HG02884 (cell line): ENCODE results near the gene KIAA1755.

ENCODE experiments used
- ATAC-seq: cut with Tn5 transposase; IDR thresholded peaks from one replicate; pipeline ENCODE4 v1.9.1; 2021; ENCODE audit warnings: mild to moderate bottlenecking, moderate library complexity; ENCODE audit not compliant: unreplicated experiment

The KIAA1755 gene

DNA sequence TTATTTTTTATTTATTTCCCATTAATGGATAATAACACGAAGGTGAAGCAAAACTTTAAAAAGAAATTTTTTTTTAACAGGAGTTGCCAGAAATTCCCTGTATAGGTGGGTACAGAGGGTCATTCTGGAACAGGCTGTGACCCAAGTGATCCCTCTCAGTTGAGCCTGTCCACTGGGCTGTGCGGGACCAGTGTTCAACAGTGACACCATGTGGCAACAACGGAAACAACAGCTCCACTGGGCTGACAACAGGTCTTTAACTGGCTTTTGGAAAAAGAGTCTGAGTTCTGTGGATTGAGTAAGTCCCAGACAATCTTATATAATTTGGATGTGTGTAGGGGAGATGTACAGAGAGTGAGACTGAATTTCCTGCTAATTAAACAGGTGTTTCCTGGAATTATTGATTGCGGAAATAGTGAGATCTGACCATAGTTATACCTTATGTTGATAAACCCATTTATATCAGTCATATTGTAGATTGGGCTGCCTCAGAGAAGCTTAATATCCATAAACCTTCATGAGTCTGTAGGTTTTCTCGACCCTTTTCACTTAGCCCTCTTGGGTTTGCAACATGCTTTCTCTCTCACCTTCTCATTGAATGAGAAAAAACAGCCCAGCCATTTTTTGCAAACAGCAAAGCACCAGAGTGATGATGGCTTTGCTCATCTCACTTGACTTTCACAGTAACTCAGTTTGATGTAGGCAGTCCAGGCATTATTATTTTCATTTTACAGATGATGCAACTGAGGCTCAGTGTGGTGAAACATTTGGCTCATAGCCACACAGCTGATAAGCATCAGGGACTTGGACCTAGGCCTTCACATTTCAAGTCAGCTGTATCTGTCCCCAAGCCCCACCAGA lies 17.5 kb downstream of the KIAA1755 start:
- no peak for ATAC-seq

DNA sequence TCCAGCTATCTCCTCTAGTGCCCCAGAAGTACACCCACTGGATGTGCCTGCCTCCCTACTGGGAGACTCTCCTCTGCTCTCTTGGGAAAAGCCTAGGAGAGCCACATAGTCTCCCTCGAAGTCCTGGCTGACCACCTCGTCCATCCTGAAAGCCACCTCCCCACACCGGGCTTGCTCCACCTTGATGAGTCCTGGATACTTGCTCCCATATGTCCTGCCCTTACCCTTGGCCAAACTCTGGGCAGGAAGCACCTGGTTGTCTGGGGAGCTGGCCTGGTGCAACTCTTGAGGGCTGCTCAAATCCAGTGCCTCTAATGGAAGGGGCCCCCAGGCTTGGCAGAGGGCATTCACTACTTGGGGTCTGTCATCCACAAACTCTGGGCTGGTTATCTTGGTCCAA lies 19.3 kb downstream of the KIAA1755 start:
- ATAC-seq = no peak

DNA sequence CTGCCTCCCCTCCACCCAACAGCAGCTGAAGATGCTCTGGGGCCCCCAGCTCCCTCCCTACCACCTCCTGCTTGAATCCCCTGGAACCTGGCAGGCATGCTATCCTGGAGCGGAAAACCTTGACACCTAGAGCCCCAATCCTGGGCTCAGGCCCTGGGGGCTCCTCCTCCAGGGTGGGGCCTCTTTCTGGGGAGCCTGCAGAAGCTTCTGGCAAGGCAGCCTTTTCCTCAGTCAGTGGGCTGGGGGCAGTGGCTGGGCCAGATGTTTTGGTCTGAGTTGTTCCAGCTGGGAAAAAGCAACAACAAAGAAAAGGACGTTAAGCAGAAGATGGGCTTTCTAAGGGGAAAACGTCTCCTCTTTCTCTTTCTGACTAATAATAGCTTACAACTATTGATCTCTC lies 21.1 kb downstream of the KIAA1755 start:
- ATAC-seq = no peak

DNA sequence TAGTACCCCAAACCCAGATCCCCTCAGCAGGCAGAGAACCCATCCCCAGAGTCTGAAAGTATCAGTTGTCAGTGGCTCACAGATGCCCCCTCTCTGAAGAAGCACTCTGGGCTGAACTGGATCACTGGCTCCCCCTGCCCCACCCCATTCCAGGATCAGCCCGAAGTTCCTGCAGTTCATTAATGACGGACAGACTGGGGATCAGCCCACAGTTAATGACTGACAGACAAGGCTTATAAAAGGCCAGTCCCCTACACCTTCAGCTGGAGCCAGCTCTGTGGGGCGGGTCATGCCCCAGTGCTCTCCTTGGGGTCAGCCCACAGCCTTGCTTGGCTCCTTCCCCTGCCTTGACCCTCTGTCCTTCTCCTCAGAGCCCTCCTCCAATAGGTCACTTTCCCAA lies 21.7 kb downstream of the KIAA1755 start:
- no peak for ATAC-seq

DNA sequence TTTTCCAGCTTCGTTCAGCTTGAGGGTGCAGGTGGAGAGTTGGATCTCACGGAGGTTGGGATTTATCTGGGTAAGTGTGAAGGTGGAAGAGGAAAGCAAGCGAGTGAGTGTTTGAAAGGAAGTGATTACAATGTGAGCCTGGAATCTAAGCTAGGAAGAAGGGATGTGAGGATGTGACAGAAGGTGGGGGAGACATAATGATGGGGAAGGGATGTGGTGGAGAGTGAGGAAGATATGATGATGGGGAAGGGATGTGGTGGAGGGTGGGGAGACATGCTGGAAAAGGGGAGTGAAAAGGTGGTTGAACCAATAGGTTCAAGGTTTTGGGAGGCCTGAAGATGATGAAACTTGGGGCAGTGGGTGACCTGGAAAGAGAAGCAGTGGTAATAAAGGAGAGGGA lies 23.2 kb downstream of the KIAA1755 start:
- no peak for ATAC-seq

DNA sequence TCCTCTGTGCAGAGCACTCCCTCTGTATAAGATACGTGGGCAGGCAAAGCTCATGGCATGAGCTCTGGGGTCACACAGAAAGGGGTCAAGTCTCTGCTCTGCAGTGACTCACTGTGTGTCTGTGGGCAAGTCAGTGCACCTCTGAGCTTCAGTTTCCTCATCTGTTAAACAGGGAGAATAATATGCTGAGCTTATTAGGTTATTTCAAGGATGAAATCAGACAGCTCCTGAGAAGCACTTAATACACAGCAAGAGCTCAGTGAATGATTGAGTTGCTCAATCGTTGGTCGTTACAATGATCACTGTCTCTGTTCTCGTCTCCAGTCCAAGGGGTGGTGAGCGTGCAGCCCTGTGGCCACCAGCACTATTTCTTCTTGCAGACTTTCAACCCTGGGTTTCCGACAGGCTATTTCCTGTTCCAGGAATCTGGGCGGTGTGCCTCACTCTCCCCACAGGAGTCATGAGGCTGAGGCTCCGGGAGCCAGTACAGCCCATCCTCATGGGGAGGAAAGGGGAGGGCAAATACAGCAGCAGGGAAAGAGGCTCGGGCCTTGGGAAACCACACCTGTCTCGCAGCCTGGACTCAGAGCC lies 28.9 kb downstream of the KIAA1755 start:
- no peak for ATAC-seq

DNA sequence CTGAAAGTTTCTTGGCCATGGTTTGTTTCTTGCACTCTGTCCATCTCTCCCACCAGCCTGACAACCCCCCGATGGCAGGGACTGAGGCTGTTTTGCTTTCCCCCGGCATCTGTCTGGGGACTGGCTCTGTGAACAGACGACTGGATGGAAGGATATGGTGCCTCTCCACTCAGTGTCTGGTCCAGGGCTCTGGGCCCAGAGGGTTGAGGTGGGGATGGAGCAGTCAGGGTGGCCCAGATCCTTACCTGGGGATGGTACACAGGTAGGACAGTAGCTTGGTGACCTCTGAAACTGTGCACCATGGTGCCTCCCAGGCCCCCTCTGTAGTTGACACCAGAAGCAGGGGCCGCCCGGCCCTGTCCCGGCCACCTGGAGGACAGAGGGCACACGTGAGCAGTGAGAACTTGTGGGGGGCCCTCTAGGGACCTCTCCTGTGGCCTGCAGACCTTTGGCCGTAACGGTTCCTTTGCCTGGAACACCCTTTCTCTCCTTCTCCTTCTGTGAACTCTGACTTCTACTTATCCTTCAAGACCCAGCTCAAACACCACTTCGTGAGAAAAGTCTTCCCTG lies 29.5 kb downstream of the KIAA1755 start:
- ATAC-seq = no peak

DNA sequence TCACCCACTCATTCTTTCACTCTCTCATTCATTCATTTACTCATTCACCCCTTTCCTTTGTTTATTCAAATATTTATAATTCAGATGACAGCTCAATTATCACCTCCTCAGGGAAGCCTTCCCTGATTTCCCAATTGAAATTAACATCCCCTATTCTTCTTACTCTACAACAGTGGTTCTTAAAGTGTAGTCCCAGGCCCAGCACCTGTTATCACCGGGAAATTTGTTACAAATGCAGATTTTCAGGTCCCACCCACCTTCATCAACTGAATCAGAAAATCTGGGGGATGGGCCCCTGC lies 30.3 kb downstream of the KIAA1755 start:
- no peak for ATAC-seq

DNA sequence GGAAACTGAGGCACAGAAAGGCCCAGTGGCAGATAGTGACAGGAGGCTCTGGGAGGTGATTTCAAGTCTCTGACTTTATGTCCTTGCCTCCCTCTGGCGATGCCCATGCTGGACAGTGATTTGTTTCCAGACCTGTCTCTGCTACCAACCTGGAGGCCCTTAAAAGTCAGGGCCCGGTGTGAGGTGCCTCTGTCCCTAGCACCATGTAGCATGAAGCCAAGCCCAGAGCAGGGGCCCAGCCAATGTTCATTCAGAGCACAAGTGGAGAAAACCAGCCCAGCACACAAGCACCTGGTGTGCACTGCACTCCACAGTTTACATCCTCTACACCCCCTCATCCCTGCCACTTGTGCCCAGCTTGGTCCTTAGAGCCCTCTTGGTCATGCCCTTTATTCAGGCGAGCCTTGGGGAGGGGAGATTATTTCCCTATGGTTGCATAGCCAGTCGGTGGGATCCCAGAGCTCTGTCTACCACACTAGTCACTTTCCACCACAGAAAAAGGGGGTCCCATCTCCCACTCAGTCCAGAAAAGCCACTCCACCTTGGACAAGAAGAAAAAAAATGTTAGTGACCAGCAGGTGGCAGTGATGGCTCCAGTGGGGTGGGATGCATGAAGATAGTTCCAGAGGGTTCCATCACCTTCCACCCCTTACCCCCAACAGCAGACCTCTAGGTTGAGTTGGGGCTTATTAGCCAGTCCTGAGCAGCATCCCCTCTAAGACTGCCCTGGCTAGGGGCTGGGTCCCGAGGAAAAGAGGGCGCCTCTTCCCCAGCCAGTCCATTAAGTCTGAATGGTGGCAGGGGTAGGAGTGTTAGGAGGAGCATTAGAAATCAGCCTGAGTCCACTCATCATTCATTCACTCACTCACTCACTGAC lies 30.9 kb downstream of the KIAA1755 start:
- ATAC-seq = no peak

DNA sequence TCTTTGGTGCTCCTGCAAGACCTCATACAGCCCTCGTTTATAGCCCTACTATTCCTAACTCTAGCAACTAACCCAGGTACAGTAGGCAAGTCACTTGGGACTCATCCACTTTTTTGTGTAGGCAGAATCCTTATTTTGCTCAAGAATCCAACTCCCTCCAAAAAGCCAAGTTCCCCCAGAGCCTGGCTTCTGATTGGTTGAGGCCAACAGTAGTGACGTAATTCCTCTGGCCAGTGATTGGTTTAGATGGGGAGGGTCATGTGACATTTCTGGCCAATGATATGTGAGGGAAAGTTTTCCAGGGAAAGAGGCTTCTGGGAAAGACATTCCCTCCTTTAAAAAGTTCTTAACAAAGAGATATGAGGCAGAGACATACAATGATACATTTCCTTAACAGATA lies 32.1 kb downstream of the KIAA1755 start:
- no peak for ATAC-seq

DNA sequence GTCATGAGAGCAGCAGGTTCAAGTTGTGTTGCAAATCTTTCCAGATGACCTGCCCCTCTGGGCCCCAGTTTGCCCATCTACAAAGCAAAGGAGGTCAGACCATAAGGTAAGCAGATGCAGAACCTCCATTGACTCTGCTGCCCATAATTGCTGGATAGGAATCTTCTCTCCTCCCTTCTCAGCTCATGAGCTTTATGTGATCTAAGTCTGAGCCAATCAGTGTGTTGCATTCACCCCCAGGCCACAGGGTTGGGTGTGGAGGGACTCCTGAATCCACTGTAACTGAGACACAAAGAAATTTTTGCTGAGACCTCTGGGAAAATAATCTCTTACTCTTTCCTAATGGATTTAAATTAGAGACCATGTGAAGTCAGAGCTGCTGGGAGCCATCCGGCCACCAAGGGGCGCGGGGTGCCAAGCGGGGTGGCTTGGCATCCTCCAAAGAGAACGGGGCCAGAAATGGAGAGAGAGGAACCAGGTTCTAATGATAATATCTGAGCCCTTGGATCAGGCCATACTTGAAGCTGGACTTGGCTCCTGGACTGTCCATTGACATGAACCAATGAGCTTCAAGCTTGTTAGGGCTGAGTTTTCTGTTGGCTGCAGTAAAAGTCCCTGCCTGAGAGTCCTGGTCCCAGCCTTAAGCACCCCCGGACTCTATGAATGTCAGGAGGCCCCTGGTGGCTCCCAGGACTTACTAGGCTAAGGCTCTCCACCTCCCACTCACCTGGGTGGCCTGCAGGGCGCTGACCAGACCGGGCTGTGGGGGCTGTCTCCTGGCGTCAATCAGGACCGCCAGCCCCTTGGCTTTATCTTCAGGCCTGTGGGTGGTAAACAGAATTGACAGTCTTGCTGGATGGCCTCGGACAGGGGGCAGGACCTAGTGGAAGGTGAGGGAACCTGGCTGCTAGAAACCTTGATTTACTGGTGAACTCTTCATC lies 32.8 kb downstream of the KIAA1755 start:
- no peak for ATAC-seq

DNA sequence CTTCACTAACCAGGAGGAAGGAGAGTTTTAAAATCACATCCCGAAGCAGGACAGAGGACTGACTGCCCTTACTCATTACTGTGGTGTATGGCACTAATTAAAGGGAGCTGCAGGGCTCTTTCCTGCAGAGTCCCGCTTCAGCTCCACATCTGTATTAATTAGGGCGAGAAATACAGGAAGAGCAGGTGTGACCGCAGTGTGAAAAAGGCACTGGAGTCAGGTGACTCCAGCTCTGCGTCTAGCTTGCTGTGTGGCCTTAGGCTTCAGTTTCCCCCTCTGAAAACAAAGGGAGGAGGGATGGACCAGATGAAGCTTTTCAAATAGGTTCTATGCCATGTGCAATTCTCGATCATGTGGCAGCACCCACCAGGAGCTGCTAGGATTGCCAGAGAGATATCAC lies 34.0 kb downstream of the KIAA1755 start:
- ATAC-seq = no peak

DNA sequence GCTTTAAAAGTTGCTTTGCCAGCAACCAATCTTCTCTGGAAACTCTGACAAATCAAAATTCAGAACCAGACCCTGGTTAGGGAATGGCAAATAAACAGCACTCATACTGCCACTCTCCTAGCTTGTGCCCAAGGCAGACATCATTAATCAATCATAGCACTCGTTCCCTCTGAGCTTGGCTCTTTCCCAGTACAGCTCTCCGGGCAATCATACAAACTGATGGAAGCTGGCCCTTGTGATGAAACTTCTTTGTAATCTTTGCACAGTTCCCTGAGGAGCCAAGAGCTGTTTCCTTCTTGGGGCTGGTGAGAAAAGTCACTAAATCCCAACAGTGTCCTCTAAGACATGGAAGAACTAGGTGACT lies 34.7 kb downstream of the KIAA1755 start:
- ATAC-seq = no peak

DNA sequence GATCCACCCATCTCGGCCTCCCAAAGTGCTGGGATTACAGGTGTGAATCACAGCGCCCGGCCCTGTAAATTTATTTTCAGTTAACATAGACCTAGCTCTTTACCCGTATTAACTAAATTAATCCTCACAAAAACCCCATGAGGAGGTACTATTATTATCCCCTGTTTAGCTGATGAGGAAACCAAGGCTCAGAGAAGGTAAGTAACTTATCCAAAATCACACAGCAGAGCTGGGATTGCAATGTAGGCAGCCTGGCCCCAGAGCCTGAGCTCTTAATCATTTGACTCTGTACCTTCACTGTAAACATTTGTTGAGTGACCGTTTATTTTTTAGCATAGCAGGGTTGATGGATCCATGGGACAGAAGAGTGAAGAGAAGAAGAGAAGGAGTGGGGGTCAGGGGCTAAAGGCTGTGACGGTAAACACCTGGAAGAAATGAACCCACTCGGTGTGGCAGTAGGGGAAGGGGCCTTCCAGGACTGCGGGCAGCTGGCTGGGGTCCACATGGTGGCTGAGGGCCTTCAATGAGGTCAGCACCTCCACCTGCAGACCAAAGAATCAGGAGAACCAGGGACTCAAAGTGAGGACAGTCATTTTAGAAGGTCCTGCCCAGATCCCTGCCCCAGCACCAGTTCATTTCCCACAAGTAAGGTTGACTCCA lies 35.2 kb downstream of the KIAA1755 start:
- ATAC-seq = no peak

DNA sequence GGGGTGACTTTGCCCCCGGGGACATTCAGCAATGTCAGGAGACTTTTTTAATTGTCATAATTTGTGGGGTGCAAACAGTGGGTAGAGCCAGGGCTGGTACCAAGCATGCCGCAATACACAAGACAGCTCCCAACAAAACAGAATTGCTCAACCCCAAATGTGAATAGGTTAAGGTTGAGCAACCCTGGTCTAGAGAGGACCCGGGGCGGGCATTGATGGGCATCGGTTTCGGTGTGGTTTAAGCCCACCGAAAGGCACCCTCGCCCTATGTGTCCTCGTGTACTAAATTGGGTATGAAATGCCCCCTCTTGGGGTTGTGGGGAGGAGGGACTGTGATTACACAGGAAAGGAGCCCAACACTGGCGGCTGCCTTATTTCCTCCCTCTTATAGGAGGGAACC lies 36.0 kb downstream of the KIAA1755 start:
- ATAC-seq = no peak

DNA sequence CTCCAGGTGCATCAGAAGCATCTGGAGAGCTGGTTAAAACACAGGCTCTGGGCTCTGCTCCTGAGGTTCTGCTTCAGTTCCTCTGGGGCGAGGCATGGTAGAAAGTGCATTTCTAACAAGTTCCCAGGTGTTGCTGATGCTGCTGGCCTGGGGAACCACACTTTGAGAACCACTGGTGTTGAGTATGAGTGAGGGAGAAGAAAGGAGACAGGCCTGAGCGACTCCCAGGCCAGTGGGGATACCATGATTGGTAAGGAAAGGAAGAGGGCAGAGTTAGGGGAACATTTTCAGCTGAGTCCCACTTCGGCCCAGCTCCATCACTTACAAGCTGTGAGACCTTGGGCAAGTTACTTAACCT lies 36.8 kb downstream of the KIAA1755 start:
- no peak for ATAC-seq

DNA sequence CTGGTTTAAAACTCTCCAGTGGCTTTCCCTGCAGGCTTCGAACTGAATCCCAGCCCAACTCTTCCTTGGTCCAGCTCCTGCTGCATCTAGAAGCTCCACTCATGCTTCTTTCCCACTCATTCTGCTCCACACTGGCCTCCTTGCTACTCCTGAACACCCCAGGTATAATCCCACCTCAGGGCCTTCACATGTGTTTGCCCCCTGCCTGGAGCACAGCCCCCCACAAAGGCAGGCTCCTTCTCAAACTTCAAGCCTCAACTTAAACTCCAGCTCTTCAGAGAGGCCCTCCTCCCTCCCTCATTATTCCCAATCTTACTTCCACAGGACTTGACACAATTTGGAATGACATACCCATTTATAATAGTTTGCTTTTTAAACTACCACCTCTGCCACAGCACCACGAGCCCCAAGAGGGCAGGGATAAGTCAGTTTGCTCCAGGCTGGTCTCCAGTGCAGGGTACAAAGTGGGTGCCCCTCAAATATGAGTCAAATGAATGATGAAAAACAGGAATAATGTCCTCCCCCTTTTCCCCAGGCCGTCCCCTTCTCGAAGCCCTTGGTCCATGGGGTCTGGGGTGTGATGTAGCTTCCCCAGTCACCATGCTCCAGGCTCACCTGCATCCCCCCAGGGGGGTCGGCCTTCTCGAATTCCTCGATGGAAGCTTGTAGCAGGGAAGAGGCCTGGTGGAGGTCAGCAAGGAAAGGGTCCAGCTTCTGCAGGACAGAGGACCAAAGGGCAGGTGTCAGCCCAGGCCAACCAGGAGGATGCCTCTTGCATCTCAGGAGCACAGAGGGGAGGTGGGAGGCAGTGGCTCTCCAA lies 37.4 kb downstream of the KIAA1755 start:
- no peak for ATAC-seq

DNA sequence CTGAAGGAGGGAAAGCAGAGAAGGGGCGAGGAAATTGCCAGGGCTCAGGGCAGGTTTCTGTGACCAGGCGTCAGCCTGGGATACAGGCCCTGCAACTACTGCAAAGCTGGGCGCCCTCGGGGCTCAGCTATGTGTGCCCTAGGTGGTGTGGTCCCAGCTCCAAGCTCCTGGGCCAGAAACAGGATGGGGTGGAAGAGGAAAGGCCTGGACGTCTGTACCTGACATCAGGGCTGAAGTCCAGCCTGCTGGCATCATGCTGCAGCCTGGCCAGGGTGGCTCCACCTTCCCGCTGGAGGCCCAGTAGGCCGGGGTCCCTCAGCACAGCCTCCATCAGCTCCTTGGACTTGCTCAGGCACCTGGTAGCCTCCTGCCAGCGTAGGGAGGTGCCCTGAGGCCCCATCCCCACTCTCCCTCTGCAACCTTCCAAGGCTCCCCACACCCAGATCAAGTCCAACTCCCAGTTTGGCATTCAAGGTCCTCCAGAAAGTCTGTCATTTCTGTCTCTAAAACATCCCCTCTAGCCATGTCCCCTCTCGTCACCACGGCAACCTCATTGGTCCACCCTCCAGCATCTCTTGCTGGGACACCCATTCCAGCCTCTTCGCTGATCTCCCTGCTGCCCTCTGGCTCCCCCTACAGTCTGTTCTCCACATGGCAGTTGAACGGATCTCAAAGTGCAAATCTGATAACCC lies 38.2 kb downstream of the KIAA1755 start:
- no peak for ATAC-seq

DNA sequence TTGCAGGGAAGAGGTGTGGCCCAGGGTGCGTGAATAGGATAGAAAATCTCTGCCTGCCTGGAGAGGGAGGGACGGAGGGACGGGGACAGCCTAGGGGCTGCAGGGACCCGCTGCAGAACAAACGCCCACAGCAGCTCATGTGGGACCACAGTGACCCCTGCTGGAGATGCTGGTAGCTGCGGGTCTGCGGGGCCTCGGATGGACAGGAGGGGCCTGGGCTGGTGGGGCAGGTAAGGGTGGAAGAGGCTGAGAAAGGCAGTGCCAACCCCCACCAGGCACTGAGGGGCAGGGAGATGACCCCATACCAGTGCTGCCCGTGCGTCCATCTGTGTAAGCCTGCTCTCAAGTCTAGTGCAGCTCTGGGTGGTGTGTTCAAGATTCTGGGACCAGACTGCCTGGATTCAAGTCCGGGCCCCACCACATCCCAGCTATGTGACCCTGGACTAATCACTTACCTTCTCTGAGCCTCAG lies 39.4 kb downstream of the KIAA1755 start:
- no peak for ATAC-seq
